Mammary epithelial cell (primary cell): Measurements from ENCODE around the gene KCTD10.

Experiments
- CTCF ChIP-seq, 2 donors: IDR thresholded peaks in 1 of 2; conservative IDR thresholded peaks in 1 of 2; 2 replicates each; pipeline ENCODE4 v1.5.1; 2011 to 2012; ENCODE audit warnings: inconsistent platforms in 2 of 2, low read length in 2 of 2, mild to moderate bottlenecking in 2 of 2, control low read depth in 1 of 2, low read depth in 1 of 2; ENCODE audit not compliant: insufficient read depth in 1 of 2; ENCODE audit errors: extremely low read depth in 1 of 2
- EZH2 ChIP-seq: IDR thresholded peaks from 2 replicates; pipeline ENCODE4 v1.6.1; 2012; ENCODE audit warnings: low read length, inconsistent platforms, borderline replicate concordance

DNA sequence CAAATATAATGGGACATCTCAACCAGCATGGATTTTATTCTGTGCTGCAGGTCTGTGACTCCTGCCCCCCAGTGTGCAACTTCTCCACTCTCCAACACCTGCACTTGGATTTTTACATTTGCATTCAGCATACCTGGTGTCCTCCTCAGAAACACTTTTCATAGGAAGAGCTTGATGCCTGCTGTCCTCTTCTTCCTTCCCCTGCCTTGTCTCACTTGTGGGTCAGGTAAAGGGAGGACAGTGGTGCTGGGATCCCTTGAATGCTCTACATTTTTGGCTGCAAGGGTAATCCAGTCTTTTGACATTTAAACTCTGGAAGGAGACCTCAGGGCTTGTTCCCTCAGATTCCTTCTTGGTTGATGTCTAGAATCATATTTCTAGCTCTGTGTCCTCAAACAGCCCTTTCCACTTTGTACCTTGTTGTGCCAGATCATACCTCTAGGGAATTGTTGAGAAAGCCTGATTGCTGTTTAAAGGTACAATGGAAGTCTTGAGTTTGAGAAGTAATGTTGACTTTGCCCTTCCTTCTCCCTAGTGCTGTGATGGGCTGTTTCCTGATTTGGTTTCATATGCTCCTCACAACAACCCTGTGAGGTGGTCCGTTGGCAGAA lies 13.0 kb upstream of the KCTD10 start:
- TF ChIP-seq CTCF (conservative IDR thresholded peaks at IDR 0.05 in 1 of 2, IDR thresholded peaks at IDR 0.05 in 1 of 2; ENCODE audit: extremely low read depth in 1 of 2, insufficient read depth in 1 of 2, low read depth in 1 of 2, low read length in 2 of 2), result no peak
- TF ChIP-seq EZH2, result no peak
